Hematopoietic multipotent progenitor cell (in vitro differentiated cells): ENCODE data around the gene OR7G3. TPM values are rescaled to one million over a fixed set of nuclear protein-coding genes. Genes with fewer than 3 reads are reported as not detected.

Source experiments
- DNase-seq, 3 donors: peaks; one replicate each; pipeline ENCODE4 v3.0.0-alpha.2; 2011 to 2015; ENCODE audit warnings: low read depth in 2 of 3, low spot score in 2 of 3
- small RNA-seq: library from RNA; depleted of rRNA; stranded (forward); fragments of <200 nt; gene quantifications from one replicate; pipeline ENCODE3, GENCODE V24; 2012
- total RNA-seq: library from RNA; depleted of rRNA; stranded (reverse); fragments of >200 nt; gene quantifications from one replicate; pipeline ENCODE4 v1.2.3, GENCODE V29; 2012

The OR7G3 gene
- total RNA-seq, 1 donor, result not detected

DNA sequence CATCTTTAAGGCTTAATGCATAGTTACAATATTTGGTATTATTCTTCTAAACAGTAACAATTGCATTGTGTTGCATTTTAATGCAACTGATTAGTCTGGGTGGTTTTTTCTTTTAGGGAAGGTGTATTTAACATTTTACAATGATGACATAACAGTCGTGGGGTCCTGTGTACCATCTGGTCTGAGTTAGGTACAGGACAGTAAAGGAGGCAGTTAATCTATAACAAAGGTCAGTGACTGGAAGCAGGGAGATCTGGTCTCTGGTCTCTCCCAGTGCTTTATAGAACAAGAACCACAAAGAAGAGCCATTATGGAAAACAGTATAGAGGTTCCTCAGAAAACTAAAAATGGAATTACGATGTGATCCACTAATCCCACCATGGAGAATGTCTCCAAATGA lies 16.8 kb downstream of the OR7G3 start:
- no peak for DNase-seq

DNA sequence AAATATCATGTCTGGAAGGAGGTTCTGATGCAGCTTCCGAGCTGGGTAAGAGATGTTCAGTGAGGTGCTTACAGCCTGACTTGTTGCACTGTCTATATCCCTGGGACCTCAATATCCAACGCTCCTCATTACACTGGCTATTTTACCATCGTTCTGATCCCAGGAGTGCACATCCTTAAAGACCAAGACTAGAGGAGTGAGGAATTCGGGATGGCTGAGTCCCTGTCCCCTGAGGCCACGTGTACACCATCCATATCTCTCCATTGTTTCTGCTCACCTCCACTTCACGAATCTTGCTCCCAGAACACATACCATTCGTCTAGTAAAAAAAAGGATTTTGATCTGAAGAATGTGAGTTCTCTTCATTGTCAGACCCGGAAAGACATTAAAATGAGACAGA lies 19.4 kb downstream of the OR7G3 start, which contains the start of gene OR7G2:
OR7G2 (minus strand) TSS at position 101 of the 400 bp plus-strand sequence. CDS start 4,232 bp downstream, outside the sequence.
- no peak for DNase-seq

DNA sequence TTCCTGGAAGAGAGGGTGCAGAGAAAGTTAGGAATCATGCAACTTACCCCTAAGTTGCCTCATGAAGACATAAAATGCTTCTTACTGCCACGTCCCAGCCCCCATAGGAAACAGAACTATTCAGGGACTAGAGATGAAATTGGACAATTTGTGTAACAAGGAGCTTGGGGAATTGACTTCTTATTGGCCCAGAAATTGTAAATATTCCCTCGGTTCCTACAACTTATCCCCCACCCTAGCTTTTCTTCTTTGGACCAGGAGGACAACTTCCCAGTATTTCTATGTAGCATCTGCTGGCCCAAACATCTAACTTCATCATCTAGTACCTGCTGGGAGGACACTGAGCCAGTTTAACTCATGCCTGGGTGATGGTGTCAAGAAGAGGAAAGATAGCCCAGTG lies 40.0 kb downstream of the OR7G3 start, which contains the start of gene OR1M1:
OR1M1 (plus strand) TSS at position 301 of the 400 bp plus-strand sequence. CDS start 6,184 bp downstream, outside the sequence.
- no peak for DNase-seq

DNA sequence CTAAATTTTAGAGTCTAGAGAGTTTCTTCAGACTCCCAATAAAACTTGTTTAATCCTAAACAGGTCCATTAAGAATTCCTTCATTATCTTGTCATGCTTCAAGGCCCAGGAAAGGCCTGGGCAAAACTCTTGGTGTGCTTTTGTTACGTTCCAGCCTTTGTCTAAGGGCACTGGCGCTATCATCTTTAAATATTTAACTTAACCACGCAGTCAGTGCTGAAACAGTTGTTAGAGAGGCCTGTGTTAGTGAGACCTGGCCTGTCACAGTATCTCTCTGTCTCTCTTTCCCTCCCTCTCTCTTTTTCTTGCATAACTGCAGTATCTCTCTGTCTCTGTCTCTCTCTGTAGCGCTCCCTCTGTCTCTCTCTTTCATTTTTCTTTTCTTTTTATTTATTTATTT lies 48.1 kb downstream of the OR7G3 start:
- no peak for DNase-seq

DNA sequence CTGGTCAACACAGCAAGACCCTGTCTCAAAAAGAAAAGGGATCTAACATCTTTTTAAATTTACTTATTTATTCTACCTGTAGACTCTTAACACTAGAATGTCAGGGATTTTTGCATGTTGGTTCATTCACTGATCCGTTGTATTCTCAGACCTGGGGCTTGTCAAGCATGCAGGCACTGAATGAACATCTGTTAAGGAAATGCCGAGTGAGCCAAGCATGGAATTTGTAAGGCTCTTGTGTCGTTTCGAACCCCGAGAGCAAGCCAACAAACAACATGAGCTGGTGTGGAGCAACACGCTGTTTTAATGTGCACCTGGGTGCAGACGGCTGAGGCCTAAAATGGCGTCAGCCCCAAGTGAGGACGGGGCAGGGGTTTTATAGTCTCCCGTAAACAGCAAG lies 49.8 kb downstream of the OR7G3 start:
- no peak for DNase-seq

Small RNAs within 50 kb of the gene (small RNA-seq; reads per million reads assigned to genes)
- gene OR1M4P, result not detected

Other genes with a start within 250 kb of the OR7G3 start
- under 0.01 TPM for gene MUC16, start 116.5 kb downstream of the OR7G3 start, total RNA-seq
- gene OR1M1, start 39.9 kb downstream of the OR7G3 start, total RNA-seq, result not detected
- not detected for gene OR7G2, start 19.5 kb downstream of the OR7G3 start, total RNA-seq
- gene OR7G1, start 11.2 kb downstream of the OR7G3 start, total RNA-seq, result not detected
- 36.6 TPM for gene ZNF317, start 13.4 kb upstream of the OR7G3 start, total RNA-seq
- gene OR7D2, start 52.0 kb upstream of the OR7G3 start, total RNA-seq, result 0.27 TPM
- not detected for gene OR7D4, start 92.6 kb upstream of the OR7G3 start, total RNA-seq
- gene OR7E24, start 124.0 kb upstream of the OR7G3 start, total RNA-seq, result not detected
- gene ZNF699, start 182.9 kb upstream of the OR7G3 start, total RNA-seq, result 12.4 TPM
- gene ZNF559, start 197.2 kb upstream of the OR7G3 start, total RNA-seq, result 10.8 TPM
- 0.81 TPM for gene ZNF177, start 236.1 kb upstream of the OR7G3 start, total RNA-seq